ENCODE data around the gene CCNJ.

Gene CCNJ

GRCh38 chr10:96061232-96061631 lies 17.8 kb downstream of the CCNJ start:
- DNase-seq = no peak

GRCh38 chr10:96072674-96073073 lies 29.3 kb downstream of the CCNJ start:
- DNase-seq = no peak

GRCh38 chr10:96073722-96074121 lies 30.3 kb downstream of the CCNJ start:
- DNase-seq = peak; percentile 87

GRCh38 chr10:96074776-96075175 lies 31.4 kb downstream of the CCNJ start:
- DNase-seq = no peak

GRCh38 chr10:96075977-96076376 lies 32.6 kb downstream of the CCNJ start:
- DNase-seq = no peak

- no peak for DNase-seq
Measured at GRCh38 chr10:96077156-96077555, 33.8 kb downstream of the CCNJ start.

GRCh38 chr10:96082153-96082552 lies 38.8 kb downstream of the CCNJ start:
- no peak for DNase-seq

GRCh38 chr10:96082748-96083147 lies 39.4 kb downstream of the CCNJ start:
- no peak for DNase-seq

- DNase-seq = no peak
Measured at GRCh38 chr10:96089116-96089515, 45.7 kb downstream of the CCNJ start.

GRCh38 chr10:96089670-96090462 lies 46.5 kb downstream of the CCNJ start:
- DNase-seq = peak; percentile 95

- no peak for DNase-seq
Measured at GRCh38 chr10:96090463-96090800, 47.0 kb downstream of the CCNJ start.

GRCh38 chr10:96092999-96093767 lies 49.8 kb downstream of the CCNJ start:
- no peak for DNase-seq

- no peak for DNase-seq
Measured at GRCh38 chr10:96093948-96094347, 50.6 kb downstream of the CCNJ start.

GRCh38 chr10:96096958-96097357 lies 53.6 kb downstream of the CCNJ start:
- DNase-seq = no peak

GRCh38 chr10:96097865-96098264 lies 54.5 kb downstream of the CCNJ start:
- no peak for DNase-seq

- no peak for DNase-seq
Measured at GRCh38 chr10:96107623-96108038, 64.2 kb downstream of the CCNJ start.

Data from activated CD4-positive, alpha-beta T cell treated with anti-CD3 and anti-CD28 coated beads, Interleukin-2, Interleukin-6, amounts not matched to agents 100 ng/mL and 50 ng/mL, durations not matched to agents 16 hours and 8 hours (primary cell).